ENCODE measurements around the gene FKBP2.

FKBP2 gene

GRCh38 chr11:64211181-64211872, 29.6 kb upstream of the FKBP2 start:
- no peak for DNase-seq
- in situ Hi-C loops (cut with HindIII; ENCODE audit: low pct_ligation_motif_present, low sequenced_read_pairs) = no loop called here
- TF ChIP-seq CTCF (IDR thresholded peaks at IDR 0.05; ENCODE audit: low read depth, low read length, missing control alignments) = no peak
- Histone ChIP-seq H3K36me3 (replicated peaks) (peaks cover 5% of the 10 kb centered on the region), H3K27ac (no peak overlapping the region), H3K4me3 (ENCODE audit: low read depth, low read length) (no peak overlapping the region), H3K27me3 (replicated peaks) (no peaks in the 10 kb centered on the region)

- H3K4me3 ChIP-seq (ENCODE audit: low read depth, low read length) = no peak overlapping the region
- H3K27me3 ChIP-seq (replicated peaks) = no peaks in the 10 kb centered on the region
- no peak for TF ChIP-seq CTCF (IDR thresholded peaks at IDR 0.05; ENCODE audit: low read depth, low read length, missing control alignments)
- no peak for DNase-seq
- in situ Hi-C loops (cut with HindIII; ENCODE audit: low pct_ligation_motif_present, low sequenced_read_pairs) = no loop called here
- no peak overlapping the region for H3K27ac ChIP-seq
- peaks cover 8% of the 10 kb centered on the region for H3K36me3 ChIP-seq (replicated peaks)
These were observed 24.0 kb upstream of the FKBP2 start for GRCh38 chr11:64216879-64217278.

GRCh38 chr11:64218628-64219353, 22.1 kb upstream of the FKBP2 start:
- TF ChIP-seq CTCF (IDR thresholded peaks at IDR 0.05; ENCODE audit: low read depth, low read length, missing control alignments) = no peak
- Histone ChIP-seq H3K27ac (no peak overlapping the region), H3K27me3 (replicated peaks) (no peaks in the 10 kb centered on the region), H3K36me3 (replicated peaks) (peaks cover 8% of the 10 kb centered on the region), H3K4me3 (ENCODE audit: low read depth, low read length) (no peak overlapping the region)
- DNase-seq = no peak
- in situ Hi-C loops (cut with HindIII; ENCODE audit: low pct_ligation_motif_present, low sequenced_read_pairs) = no loop called here

- Histone ChIP-seq H3K27ac (no peak overlapping the region), H3K36me3 (replicated peaks) (peaks cover 8% of the 10 kb centered on the region), H3K4me3 (ENCODE audit: low read depth, low read length) (no peak overlapping the region), H3K27me3 (replicated peaks) (no peaks in the 10 kb centered on the region)
- no peak for TF ChIP-seq CTCF (IDR thresholded peaks at IDR 0.05; ENCODE audit: low read depth, low read length, missing control alignments)
- DNase-seq = no peak
- in situ Hi-C loops (cut with HindIII; ENCODE audit: low pct_ligation_motif_present, low sequenced_read_pairs) = no loop called here
These were observed 21.6 kb upstream of the FKBP2 start for GRCh38 chr11:64219354-64219684.

GRCh38 chr11:64219755-64220154, 21.1 kb upstream of the FKBP2 start:
- Histone ChIP-seq H3K27me3 (replicated peaks) (no peaks in the 10 kb centered on the region), H3K4me3 (ENCODE audit: low read depth, low read length) (no peak overlapping the region), H3K36me3 (replicated peaks) (peaks cover 8% of the 10 kb centered on the region), H3K27ac (no peak overlapping the region)
- in situ Hi-C loops (cut with HindIII; ENCODE audit: low pct_ligation_motif_present, low sequenced_read_pairs) = no loop called here
- DNase-seq = no peak
- no peak for TF ChIP-seq CTCF (IDR thresholded peaks at IDR 0.05; ENCODE audit: low read depth, low read length, missing control alignments)
